Panc1 (cell line): Measurements from ENCODE around the gene ZMYM5. TPM values are rescaled to one million over a fixed set of nuclear protein-coding genes. Genes with fewer than 3 reads are reported as not detected.
"Not testable (repeated sequence)": the region's sequence is repeated elsewhere in the genome, so short reads cannot be mapped to it uniquely, and the experiment has no call there.

Source experiments
- ATAC-seq: fragments of 200-7000 bp; cut with Tn5 transposase; 2 replicates; pipeline ENCODE4 v1.9.1; 2020; ENCODE audit warnings: mild to moderate bottlenecking, moderate library complexity
- BruUV-seq: library from RNA; stranded (reverse); fragments of 400-500 nt; replicated peaks from 2 replicates; lab custom pipeline; 2021; lab: Mats Ljungman, UMichigan
- CTCF ChIA-PET: fragments of 300-600 bp; sonication (Branson Sonifier 250); formaldehyde crosslinking; loops from one replicate; lab custom pipeline; 2022; ENCODE audit warnings: antibody characterized with exemption; lab: Charles Lee
- POLR2A ChIA-PET: fragments of 300-600 bp; sonication (Branson Sonifier 250); formaldehyde crosslinking; loops from one replicate; lab custom pipeline; 2022; ENCODE audit warnings: antibody characterized with exemption; lab: Charles Lee
- DNase-seq: peaks from one replicate; pipeline ENCODE4 v3.0.0-alpha.2; 2010; ENCODE audit warnings: low read depth, low spot score
- H3K27ac ChIP-seq: 2 replicates; pipeline ENCODE4 v1.5.1; 2011; ENCODE audit warnings: mild to moderate bottlenecking, low read length, inconsistent platforms
- H3K27me3 ChIP-seq: fragments of 200-500 bp; sonication (Bioruptor generic); 2 replicates; pipeline ENCODE4 v1.6.0; 2014; ENCODE audit warnings: low read length, inconsistent platforms; ENCODE audit not compliant: control insufficient read depth, insufficient read depth
- H3K36me3 ChIP-seq: fragments of 200-500 bp; sonication (Bioruptor generic); 2 replicates; pipeline ENCODE4 v1.5.1; 2014; ENCODE audit warnings: inconsistent platforms, mild to moderate bottlenecking, low read length, moderate library complexity; ENCODE audit not compliant: control insufficient read depth, insufficient read depth
- H3K4me1 ChIP-seq: 2 replicates; pipeline ENCODE4 v1.5.1; 2011; ENCODE audit warnings: inconsistent platforms, mild to moderate bottlenecking, low read length, moderate library complexity; ENCODE audit not compliant: control insufficient read depth, insufficient read depth
- H3K4me3 ChIP-seq, 2 experiments: 2 replicates each; pipeline ENCODE4 v1.5.1; 2011 to 2012; ENCODE audit warnings: low read depth in 2 of 2, low read length in 2 of 2, mild to moderate bottlenecking in 2 of 2, inconsistent platforms in 1 of 2, moderate library complexity in 1 of 2
- H3K9me3 ChIP-seq: fragments of 200-500 bp; sonication (Bioruptor generic); 2 replicates; pipeline ENCODE4 v1.5.1; 2014; ENCODE audit warnings: low read depth, mild to moderate bottlenecking, inconsistent platforms, low read length, moderate library complexity; ENCODE audit not compliant: control insufficient read depth, insufficient read depth
- POLR2AphosphoS5 ChIP-seq: IDR thresholded peaks from 2 replicates; pipeline ENCODE4 v1.6.1; 2012; ENCODE audit warnings: mild to moderate bottlenecking, low read depth, low read length, moderate library complexity
- SIN3A ChIP-seq: IDR thresholded peaks from 2 replicates; pipeline ENCODE4 v1.6.1; 2012; ENCODE audit warnings: low read depth, mild to moderate bottlenecking, low read length, moderate library complexity, borderline replicate concordance; ENCODE audit not compliant: insufficient read depth
- in situ Hi-C: cut with HindIII; loops from 2 replicates; pipeline ENCODE4 v1.10.0; 2016; ENCODE audit warnings: low sequenced_read_pairs, low pct_unique_long_range_greater_than_20kb
- intact Hi-C: fragments of 100-400 bp; cut with micrococcal nuclease; formaldehyde crosslinking; loops from one replicate; pipeline ENCODE4 v1.10.0; 2022; ENCODE audit not compliant: unreplicated experiment
- total RNA-seq: library from RNA; stranded (reverse); gene quantifications from one replicate; pipeline ENCODE4 v1.2.1, GENCODE V29; 2021; ENCODE audit not compliant: unreplicated experiment
- TF ChIP-seq, protein P1 (sequence below), 2 experiments: IDR thresholded peaks; 2 replicates each; pipeline ENCODE4 v1.6.1; 2011 to 2012; ENCODE audit warnings: low read depth in 2 of 2, control low read depth in 1 of 2, low read length in 1 of 2, mild to moderate bottlenecking in 1 of 2, moderate library complexity in 1 of 2; ENCODE audit not compliant: insufficient read depth in 1 of 2

Gene ZMYM5
- total RNA-seq, 1 experiment from 2014 or later = 11.8 TPM

DNA sequence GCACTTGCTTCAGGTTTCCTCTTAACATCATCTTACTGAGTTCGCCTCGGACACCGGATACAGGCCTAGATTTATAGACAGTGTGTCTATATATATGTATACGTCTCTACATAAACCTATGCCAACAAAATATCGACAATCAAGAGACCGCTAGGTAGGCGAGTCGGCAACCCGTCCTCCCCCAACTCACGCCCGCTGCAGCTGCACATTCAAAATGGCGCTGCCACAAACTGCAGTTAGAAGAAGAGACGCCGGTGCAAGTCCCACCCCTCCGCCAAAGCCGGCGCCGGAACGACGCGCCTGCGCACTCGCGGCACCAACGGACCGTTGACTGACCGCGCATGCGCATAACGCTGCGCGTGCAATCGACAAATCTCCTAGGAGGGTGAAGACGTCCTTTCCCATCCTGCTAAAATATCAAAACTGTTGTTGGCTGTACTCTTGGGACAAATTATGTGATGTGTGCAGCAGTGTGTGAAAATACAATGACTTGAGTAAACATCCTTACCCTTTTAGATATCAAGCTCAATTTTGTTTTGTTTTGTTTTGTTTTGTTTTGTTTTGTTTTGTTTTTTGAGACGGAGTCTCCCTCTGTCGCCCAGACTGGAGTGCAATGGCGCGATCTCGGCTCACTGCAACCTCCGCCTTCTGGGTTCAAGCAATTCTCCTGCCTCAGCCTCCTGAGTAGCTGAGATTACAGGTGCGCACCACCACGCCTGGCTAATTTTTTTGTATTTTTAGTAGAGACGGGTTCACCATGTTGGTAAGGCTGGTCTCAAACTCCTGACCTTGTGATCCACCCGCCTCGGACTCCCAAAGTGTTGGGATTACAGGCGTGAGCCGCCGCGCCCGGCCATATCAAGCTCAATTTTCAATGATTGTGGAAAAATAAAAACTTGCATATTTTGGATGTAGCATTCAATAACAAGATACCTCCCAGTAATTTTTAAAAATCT lies 80.4 kb downstream of the ZMYM5 start, which contains the start of gene PSPC1:
PSPC1 (minus strand) TSS at position 219 of the 956 bp plus-strand sequence; CDS start at position 31, 188 bp downstream.
- peak; percentile 92 for ATAC-seq
- peak within 1 kb of the TSS; percentile 87 for H3K4me3 ChIP-seq
- H3K9me3 ChIP-seq, POLR2A ChIA-PET, CTCF ChIA-PET, H3K4me1 ChIP-seq, H3K27me3 ChIP-seq, H3K36me3 ChIP-seq, in situ Hi-C loops, intact Hi-C loops: not testable (repeated sequence)
- TF ChIP-seq, protein P1, sequence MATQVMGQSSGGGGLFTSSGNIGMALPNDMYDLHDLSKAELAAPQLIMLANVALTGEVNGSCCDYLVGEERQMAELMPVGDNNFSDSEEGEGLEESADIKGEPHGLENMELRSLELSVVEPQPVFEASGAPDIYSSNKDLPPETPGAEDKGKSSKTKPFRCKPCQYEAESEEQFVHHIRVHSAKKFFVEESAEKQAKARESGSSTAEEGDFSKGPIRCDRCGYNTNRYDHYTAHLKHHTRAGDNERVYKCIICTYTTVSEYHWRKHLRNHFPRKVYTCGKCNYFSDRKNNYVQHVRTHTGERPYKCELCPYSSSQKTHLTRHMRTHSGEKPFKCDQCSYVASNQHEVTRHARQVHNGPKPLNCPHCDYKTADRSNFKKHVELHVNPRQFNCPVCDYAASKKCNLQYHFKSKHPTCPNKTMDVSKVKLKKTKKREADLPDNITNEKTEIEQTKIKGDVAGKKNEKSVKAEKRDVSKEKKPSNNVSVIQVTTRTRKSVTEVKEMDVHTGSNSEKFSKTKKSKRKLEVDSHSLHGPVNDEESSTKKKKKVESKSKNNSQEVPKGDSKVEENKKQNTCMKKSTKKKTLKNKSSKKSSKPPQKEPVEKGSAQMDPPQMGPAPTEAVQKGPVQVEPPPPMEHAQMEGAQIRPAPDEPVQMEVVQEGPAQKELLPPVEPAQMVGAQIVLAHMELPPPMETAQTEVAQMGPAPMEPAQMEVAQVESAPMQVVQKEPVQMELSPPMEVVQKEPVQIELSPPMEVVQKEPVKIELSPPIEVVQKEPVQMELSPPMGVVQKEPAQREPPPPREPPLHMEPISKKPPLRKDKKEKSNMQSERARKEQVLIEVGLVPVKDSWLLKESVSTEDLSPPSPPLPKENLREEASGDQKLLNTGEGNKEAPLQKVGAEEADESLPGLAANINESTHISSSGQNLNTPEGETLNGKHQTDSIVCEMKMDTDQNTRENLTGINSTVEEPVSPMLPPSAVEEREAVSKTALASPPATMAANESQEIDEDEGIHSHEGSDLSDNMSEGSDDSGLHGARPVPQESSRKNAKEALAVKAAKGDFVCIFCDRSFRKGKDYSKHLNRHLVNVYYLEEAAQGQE (IDR thresholded peaks at IDR 0.05; ENCODE audit: insufficient read depth in 1 of 2, low read depth in 2 of 2, low read length in 1 of 2) = peak in 1 of 2 experiments; percentile 18; a peak in 1 of 4 replicates
- TF ChIP-seq SIN3A = 0 out of 2 replicates have a peak, but pooled peaks have one; percentile 23
- peak; percentile 95 for TF ChIP-seq POLR2AphosphoS5
- BruUV-seq = TSS peak; percentile 78
- peak within 1 kb of the TSS; percentile 85 for H3K27ac ChIP-seq
- DNase-seq = peak; percentile 66

DNA sequence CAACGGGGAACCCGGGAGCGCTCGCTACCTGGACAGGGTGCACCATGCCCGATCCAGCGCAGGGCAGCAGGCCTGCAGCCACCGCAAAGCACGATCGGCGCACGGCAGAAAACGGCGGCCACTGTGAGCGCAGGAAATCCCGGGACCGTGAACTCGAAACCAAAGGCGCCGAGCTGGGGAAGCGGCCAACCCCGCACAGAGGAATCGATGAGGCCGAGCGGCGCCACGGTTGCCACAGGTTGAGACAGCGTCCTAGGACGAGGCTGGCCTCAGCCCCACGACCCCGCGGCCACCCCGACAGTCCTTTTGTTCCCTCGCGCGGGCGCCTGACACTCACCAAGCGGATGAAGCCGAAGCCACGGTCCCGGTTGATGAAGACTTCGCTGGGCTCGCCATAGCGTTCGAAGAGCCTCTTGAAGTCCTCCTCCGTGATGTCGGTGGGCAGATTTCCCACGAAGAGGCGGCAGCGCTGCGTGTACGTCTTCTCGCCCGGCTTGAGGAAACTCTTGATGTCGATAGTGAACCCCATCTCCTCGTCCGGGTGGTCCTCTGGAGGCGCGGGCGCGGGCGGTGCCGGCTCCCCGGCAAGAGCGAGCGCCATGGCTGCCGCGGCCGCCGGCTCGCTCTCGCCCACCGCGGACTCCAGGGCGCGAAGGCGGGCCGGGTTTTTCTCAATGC lies 81.3 kb downstream of the ZMYM5 start:
- in situ Hi-C loops = no loop called here
- peak; percentile 55 for ATAC-seq
- Histone ChIP-seq H3K36me3 (peaks cover 5% of the 10 kb centered on the region; the same call in 1 of the 2 replicates), H3K4me1 (no peaks in the 10 kb centered on the region), H3K27me3 (no peaks in the 10 kb centered on the region), H3K27ac (peak overlapping the region; percentile 85), H3K4me3 (peak overlapping the region; percentile 87), H3K9me3 (no peaks in the 10 kb centered on the region)
- CTCF ChIA-PET = no interaction called here
- DNase-seq = no peak
- POLR2A ChIA-PET = no interaction called here
- BruUV-seq = TSS peak; percentile 98
- intact Hi-C loops = no loop called here
- TF ChIP-seq, protein P1 (IDR thresholded peaks at IDR 0.05; ENCODE audit: insufficient read depth in 1 of 2, low read depth in 2 of 2, low read length in 1 of 2) = no peak
- TF ChIP-seq SIN3A = 0 out of 2 replicates have a peak, but pooled peaks have one; percentile 46
